ENCODE data around the gene SENP1.

The SENP1 gene

GRCh38 chr12:48069241-48069640, 36.6 kb downstream of the SENP1 start:
- FAIRE-seq = no peak
- no peak for DNase-seq (ENCODE audit: insufficient read length, low spot score)

- FAIRE-seq = no peak
- DNase-seq (ENCODE audit: insufficient read length, low spot score) = no peak
Measured at GRCh38 chr12:48068457-48068856, 37.4 kb downstream of the SENP1 start.

GRCh38 chr12:48067250-48067938, 38.5 kb downstream of the SENP1 start:
- DNase-seq (ENCODE audit: insufficient read length, low spot score) = no peak
- FAIRE-seq = peak; percentile 4

- no peak for FAIRE-seq
Measured at GRCh38 chr12:48065041-48065440, 40.8 kb downstream of the SENP1 start.

GRCh38 chr12:48063530-48063929, 42.3 kb downstream of the SENP1 start:
- no peak for FAIRE-seq
- DNase-seq (ENCODE audit: insufficient read length, low spot score) = no peak

More at GRCh38 chr12:48065041-48065440, 40.8 kb downstream of the SENP1 start:
- no peak for DNase-seq (ENCODE audit: insufficient read length, low spot score)

GRCh38 chr12:48061938-48062719, 43.8 kb downstream of the SENP1 start:
- FAIRE-seq (no peak), DNase-seq (ENCODE audit: insufficient read length, low spot score) (no peak)

GRCh38 chr12:48060474-48060873, 45.4 kb downstream of the SENP1 start:
- DNase-seq (ENCODE audit: insufficient read length, low spot score) (no peak), FAIRE-seq (no peak)

GRCh38 chr12:48058771-48059170, 47.1 kb downstream of the SENP1 start:
- FAIRE-seq (no peak), DNase-seq (ENCODE audit: insufficient read length, low spot score) (no peak)

GRCh38 chr12:48054955-48055821, 50.7 kb downstream of the SENP1 start:
- no peak for DNase-seq (ENCODE audit: insufficient read length, low spot score)

GRCh38 chr12:48053883-48054282, 52.0 kb downstream of the SENP1 start:
- FAIRE-seq = no peak
- DNase-seq (ENCODE audit: insufficient read length, low spot score) = no peak

More at GRCh38 chr12:48054955-48055821, 50.7 kb downstream of the SENP1 start:
- FAIRE-seq = no peak

- DNase-seq (ENCODE audit: insufficient read length, low spot score) (no peak), FAIRE-seq (no peak)
Measured at GRCh38 chr12:48053122-48053521, 52.8 kb downstream of the SENP1 start.

GRCh38 chr12:48051681-48052080, 54.2 kb downstream of the SENP1 start:
- no peak for FAIRE-seq
- DNase-seq (ENCODE audit: insufficient read length, low spot score) = no peak

- FAIRE-seq = no peak
- no peak for DNase-seq (ENCODE audit: insufficient read length, low spot score)
Measured at GRCh38 chr12:48050174-48050573, 55.7 kb downstream of the SENP1 start.

GRCh38 chr12:48045965-48046518, 59.8 kb downstream of the SENP1 start:
- DNase-seq (ENCODE audit: insufficient read length, low spot score) (no peak), FAIRE-seq (no peak)

- DNase-seq (ENCODE audit: insufficient read length, low spot score) (no peak), FAIRE-seq (no peak)
Measured at GRCh38 chr12:48045061-48045846, 60.6 kb downstream of the SENP1 start.

- DNase-seq (ENCODE audit: insufficient read length, low spot score) (no peak), FAIRE-seq (no peak)
Measured at GRCh38 chr12:48044396-48044795, 61.5 kb downstream of the SENP1 start.

- FAIRE-seq (no peak), DNase-seq (ENCODE audit: insufficient read length, low spot score) (no peak)
Measured at GRCh38 chr12:48043771-48044170, 62.1 kb downstream of the SENP1 start.

GRCh38 chr12:48041591-48042423, 64.1 kb downstream of the SENP1 start:
- DNase-seq (ENCODE audit: insufficient read length, low spot score) (no peak), FAIRE-seq (no peak)

- no peak for DNase-seq (ENCODE audit: insufficient read length, low spot score)
- no peak for FAIRE-seq
Measured at GRCh38 chr12:48040354-48040753, 65.5 kb downstream of the SENP1 start.
